Prostate gland (tissue), 2 donors: ENCODE measurements around the gene PHF21B.

Experiments used
- POLR2A ChIP-seq: fragments of 450-650 bp; IDR thresholded peaks from one replicate; pipeline ENCODE4 v1.6.1; 2016; ENCODE audit warnings: antibody characterized with exemption, mild to moderate bottlenecking
- POLR2AphosphoS5 ChIP-seq: sonication (generic); formaldehyde crosslinking; IDR thresholded peaks from one replicate; pipeline ENCODE4 v1.6.1; 2017; ENCODE audit warnings: antibody characterized with exemption
- TF ChIP-seq, protein P1 (sequence below), 4 experiments: fragments of 200-600 bp in 2 of 4; fragments of 450-650 bp in 2 of 4; sonication (generic) in 2 of 4; IDR thresholded peaks; 1 replicate in 3 of 4; 2 replicates in 1 of 4; pipeline ENCODE4 v1.5.1; 2016 to 2019; ENCODE audit warnings: antibody characterized with exemption in 4 of 4, mild to moderate bottlenecking in 2 of 4, moderate library complexity in 2 of 4

- TF ChIP-seq, protein P1, sequence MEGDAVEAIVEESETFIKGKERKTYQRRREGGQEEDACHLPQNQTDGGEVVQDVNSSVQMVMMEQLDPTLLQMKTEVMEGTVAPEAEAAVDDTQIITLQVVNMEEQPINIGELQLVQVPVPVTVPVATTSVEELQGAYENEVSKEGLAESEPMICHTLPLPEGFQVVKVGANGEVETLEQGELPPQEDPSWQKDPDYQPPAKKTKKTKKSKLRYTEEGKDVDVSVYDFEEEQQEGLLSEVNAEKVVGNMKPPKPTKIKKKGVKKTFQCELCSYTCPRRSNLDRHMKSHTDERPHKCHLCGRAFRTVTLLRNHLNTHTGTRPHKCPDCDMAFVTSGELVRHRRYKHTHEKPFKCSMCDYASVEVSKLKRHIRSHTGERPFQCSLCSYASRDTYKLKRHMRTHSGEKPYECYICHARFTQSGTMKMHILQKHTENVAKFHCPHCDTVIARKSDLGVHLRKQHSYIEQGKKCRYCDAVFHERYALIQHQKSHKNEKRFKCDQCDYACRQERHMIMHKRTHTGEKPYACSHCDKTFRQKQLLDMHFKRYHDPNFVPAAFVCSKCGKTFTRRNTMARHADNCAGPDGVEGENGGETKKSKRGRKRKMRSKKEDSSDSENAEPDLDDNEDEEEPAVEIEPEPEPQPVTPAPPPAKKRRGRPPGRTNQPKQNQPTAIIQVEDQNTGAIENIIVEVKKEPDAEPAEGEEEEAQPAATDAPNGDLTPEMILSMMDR (IDR thresholded peaks at IDR 0.05) = no peak
- no peak for TF ChIP-seq POLR2AphosphoS5
- TF ChIP-seq POLR2A = no peak
Observed at GRCh38 chr22:44842417-44842816, 167.4 kb downstream of the PHF21B start.
